Gastrocnemius medialis (tissue), 4 donors: ENCODE data around the gene ASIC5. TPM values are rescaled to one million over a fixed set of nuclear protein-coding genes. Genes with fewer than 3 reads are reported as not detected.

Experiments used
- ATAC-seq, 2 donors: fragments of 150-250 bp; one replicate each; pipeline ENCODE4 v1.9.1; 2016
- DNase-seq, 2 donors: peaks; one replicate each; pipeline ENCODE4 v3.0.0-alpha.2; 2019
- H3K27ac ChIP-seq, 4 donors: fragments of 200-600 bp; sonication (generic); 1 replicate in 1 of 4; 2 replicates in 3 of 4; pipeline ENCODE4 v1.5.1; 2016 to 2018; ENCODE audit warnings: mild to moderate bottlenecking in 2 of 4, moderate library complexity in 1 of 4
- H3K27me3 ChIP-seq, 3 donors: fragments of 200-600 bp; sonication (generic) in 2 of 3; 1 replicate in 1 of 3; 2 replicates in 2 of 3; pipeline versions ENCODE4 v1.5.1 to v1.6.0; 2016 to 2019; ENCODE audit warnings: mild to moderate bottlenecking in 1 of 3, moderate library complexity in 1 of 3
- H3K36me3 ChIP-seq, 2 donors: fragments of 200-600 bp; sonication (generic) in 1 of 2; one replicate each; pipeline ENCODE4 v1.5.1; 2017 to 2018
- H3K4me1 ChIP-seq, 2 donors: fragments of 200-600 bp; sonication (generic) in 1 of 2; one replicate each; pipeline ENCODE4 v1.5.1; 2016 to 2017; ENCODE audit warnings: mild to moderate bottlenecking in 2 of 2
- H3K4me3 ChIP-seq, 4 donors: fragments of 200-600 bp; sonication (generic) in 3 of 4; 1 replicate in 1 of 4; 2 replicates in 3 of 4; pipeline ENCODE4 v1.5.1; 2016 to 2019; ENCODE audit warnings: mild to moderate bottlenecking in 2 of 4
- H3K9me3 ChIP-seq, 3 donors: fragments of 200-600 bp; sonication (generic) in 2 of 3; 1 replicate in 1 of 3; 2 replicates in 2 of 3; pipeline ENCODE4 v1.5.1; 2016 to 2019
- POLR2A ChIP-seq, 2 donors: fragments of 450-650 bp; IDR thresholded peaks; one replicate each; pipeline ENCODE4 v1.6.1; 2017; ENCODE audit warnings: antibody characterized with exemption in 2 of 2, mild to moderate bottlenecking in 2 of 2, moderate library complexity in 2 of 2
- in situ Hi-C, 4 donors: fragments of 200-750 bp; cut with MboI; loops; one replicate each; pipeline versions ENCODE4 v1.15.0 to v1.8.0; 2017; ENCODE audit warnings: low sequenced_read_pairs in 4 of 4
- intact Hi-C: fragments of 100-400 bp; cut with DNase I; formaldehyde crosslinking; loops from one replicate; pipeline ENCODE4 v1.15.1; 2023; ENCODE audit warnings: low total_unique reads
- total RNA-seq, 4 donors: library from RNA; depleted of rRNA; stranded (reverse); fragments of >200 nt; gene quantifications; one replicate each; pipeline versions ENCODE4 v1.1.0 to v1.2.3, GENCODE V29; 2016
- TF ChIP-seq, protein P1 (sequence below), 5 experiments: fragments of 450-650 bp in 3 of 5; fragments of 200-600 bp in 2 of 5; sonication (generic) in 2 of 5; IDR thresholded peaks in 4 of 5; conservative IDR thresholded peaks in 1 of 5; 1 replicate in 4 of 5; 2 replicates in 1 of 5; pipeline ENCODE4 v1.5.1; 2016 to 2019; ENCODE audit warnings: antibody characterized with exemption in 5 of 5, mild to moderate bottlenecking in 3 of 5, moderate library complexity in 3 of 5

Gene ASIC5
- total RNA-seq, 4 donors from 2014 or later = not detected

DNA sequence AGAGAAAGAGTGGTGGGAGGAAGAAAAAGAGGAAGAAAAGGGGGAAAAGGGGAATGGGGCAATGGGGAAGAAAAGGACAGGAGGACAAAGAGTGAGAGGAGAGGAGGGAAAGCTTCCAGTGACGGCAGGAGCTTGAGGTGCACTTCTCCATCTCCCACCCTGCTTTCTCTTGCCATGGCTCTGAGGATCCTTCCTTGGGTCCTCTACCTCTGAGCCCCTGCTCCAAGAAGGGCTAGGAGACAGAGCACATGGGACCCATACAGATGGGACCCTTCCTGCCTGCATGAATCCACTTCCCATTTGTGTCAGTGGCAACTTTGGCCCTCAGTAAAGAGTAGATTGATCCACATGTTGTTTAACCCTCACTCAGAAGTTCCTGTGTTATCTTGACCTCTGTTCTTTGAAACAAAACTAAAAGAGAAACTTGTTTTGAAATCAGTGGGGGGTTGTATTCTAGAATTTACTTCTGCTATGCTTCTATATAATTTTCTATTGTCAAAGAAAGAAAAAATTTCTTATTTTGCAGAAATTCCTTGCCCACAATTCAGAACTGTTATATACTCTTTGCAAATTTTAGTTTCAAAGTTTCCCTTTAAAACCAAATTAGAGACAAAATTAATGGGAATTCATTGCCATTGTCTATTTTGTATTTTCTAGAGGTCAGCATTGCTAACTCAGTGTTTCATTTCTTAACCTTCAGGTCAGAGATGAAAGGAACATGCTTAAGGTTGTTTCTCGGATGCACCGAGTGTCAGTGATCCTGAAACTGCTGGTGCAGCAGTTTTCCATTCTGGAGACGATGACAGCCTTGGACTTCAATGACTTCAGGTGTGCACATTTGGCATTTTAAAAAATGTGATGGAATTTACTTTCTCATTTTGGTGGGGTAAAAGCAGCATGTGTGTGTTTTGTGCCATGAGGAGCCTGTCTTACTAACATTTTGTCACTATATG, 42.4 kb upstream of the ASIC5 start:
- in situ Hi-C loops = no loop called here
- no peak overlapping the region for H3K4me3 ChIP-seq
- TF ChIP-seq, protein P1, sequence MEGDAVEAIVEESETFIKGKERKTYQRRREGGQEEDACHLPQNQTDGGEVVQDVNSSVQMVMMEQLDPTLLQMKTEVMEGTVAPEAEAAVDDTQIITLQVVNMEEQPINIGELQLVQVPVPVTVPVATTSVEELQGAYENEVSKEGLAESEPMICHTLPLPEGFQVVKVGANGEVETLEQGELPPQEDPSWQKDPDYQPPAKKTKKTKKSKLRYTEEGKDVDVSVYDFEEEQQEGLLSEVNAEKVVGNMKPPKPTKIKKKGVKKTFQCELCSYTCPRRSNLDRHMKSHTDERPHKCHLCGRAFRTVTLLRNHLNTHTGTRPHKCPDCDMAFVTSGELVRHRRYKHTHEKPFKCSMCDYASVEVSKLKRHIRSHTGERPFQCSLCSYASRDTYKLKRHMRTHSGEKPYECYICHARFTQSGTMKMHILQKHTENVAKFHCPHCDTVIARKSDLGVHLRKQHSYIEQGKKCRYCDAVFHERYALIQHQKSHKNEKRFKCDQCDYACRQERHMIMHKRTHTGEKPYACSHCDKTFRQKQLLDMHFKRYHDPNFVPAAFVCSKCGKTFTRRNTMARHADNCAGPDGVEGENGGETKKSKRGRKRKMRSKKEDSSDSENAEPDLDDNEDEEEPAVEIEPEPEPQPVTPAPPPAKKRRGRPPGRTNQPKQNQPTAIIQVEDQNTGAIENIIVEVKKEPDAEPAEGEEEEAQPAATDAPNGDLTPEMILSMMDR (IDR thresholded peaks at IDR 0.05 in 4 of 5, conservative IDR thresholded peaks at IDR 0.05 in 1 of 5) = no peak
- TF ChIP-seq POLR2A (IDR thresholded peaks at IDR 0.05) = no peak
- H3K27me3 ChIP-seq = no peaks in the 10 kb centered on the region
- no peaks in the 10 kb centered on the region for H3K36me3 ChIP-seq
- no peak overlapping the region for H3K27ac ChIP-seq
- DNase-seq = no peak
- intact Hi-C loops = no loop called here
- ATAC-seq = no peak
- no peaks in the 10 kb centered on the region for H3K9me3 ChIP-seq
- H3K4me1 ChIP-seq = peaks cover 0 to 7% of the 10 kb centered on the region in 2 donors

DNA sequence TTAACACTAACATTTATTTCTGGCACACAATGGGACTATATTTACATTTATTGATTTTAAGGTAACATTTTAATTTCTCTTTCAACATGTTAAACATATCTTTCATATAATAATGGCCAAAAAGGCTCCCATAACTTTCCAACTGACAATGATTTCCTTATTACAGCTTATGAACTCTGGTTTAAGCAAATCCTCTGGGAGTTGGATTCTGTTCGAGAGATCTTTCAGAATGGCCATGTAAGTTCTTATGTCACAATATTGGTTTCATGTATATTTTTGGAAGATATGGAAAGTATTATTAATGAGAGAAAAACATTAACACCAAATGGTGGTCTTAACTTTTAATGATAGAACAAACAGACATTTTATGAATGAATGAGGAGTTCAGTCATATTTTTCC, 41.5 kb upstream of the ASIC5 start:
- in situ Hi-C loops = no loop called here
- DNase-seq (no peak), ATAC-seq (no peak)
- Histone ChIP-seq H3K4me3 (no peak overlapping the region), H3K27me3 (no peaks in the 10 kb centered on the region), H3K36me3 (no peaks in the 10 kb centered on the region), H3K27ac (no peak overlapping the region), H3K4me1 (peaks cover 0 to 7% of the 10 kb centered on the region in 2 donors), H3K9me3 (no peaks in the 10 kb centered on the region)
- intact Hi-C loops = no loop called here
- no peak for TF ChIP-seq POLR2A (IDR thresholded peaks at IDR 0.05)
- TF ChIP-seq, protein P1 (IDR thresholded peaks at IDR 0.05 in 4 of 5, conservative IDR thresholded peaks at IDR 0.05 in 1 of 5) = no peak

DNA sequence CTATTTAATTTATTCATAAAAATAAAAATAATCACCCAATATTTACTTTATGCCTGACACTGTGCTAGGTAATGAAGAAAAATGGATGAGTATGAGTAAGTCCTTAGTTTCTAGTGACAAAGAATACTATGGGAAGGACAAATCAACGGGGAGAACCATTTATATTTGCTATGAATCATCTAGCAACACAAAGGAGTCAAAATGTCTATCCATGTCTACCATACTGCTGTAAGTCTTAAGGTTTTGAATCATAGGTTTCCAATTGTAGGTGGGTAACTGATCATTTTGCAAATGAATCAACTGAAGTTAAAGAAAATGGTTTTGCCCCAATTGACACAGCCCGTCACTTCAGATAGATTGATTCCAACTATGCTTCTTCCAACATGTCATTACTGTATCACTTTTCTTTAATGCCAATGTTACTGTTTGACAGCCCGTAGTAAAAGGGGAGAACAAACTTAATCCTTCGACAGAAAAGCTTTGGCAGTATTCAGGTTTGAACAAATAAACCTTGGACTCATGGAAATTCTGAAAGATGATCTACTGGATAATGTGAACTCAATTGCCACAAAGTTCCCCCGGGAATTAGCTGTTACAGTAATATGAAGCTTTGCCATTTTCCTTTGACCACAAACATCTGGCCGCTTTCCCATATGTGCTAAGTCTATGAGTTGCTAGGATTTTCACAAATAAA, 40.6 kb upstream of the ASIC5 start:
- in situ Hi-C loops (no loop called here), intact Hi-C loops (no loop called here)
- ATAC-seq (no peak), DNase-seq (peak in 1 of 2 donors; percentile 5)
- H3K4me3 ChIP-seq = no peak overlapping the region
- H3K27ac ChIP-seq = no peak overlapping the region
- H3K27me3 ChIP-seq = no peaks in the 10 kb centered on the region
- H3K9me3 ChIP-seq = no peaks in the 10 kb centered on the region
- H3K36me3 ChIP-seq = no peaks in the 10 kb centered on the region
- TF ChIP-seq POLR2A (IDR thresholded peaks at IDR 0.05) = no peak
- TF ChIP-seq, protein P1 (IDR thresholded peaks at IDR 0.05 in 4 of 5, conservative IDR thresholded peaks at IDR 0.05 in 1 of 5) = no peak
- peaks cover 0 to 7% of the 10 kb centered on the region in 2 donors for H3K4me1 ChIP-seq

DNA sequence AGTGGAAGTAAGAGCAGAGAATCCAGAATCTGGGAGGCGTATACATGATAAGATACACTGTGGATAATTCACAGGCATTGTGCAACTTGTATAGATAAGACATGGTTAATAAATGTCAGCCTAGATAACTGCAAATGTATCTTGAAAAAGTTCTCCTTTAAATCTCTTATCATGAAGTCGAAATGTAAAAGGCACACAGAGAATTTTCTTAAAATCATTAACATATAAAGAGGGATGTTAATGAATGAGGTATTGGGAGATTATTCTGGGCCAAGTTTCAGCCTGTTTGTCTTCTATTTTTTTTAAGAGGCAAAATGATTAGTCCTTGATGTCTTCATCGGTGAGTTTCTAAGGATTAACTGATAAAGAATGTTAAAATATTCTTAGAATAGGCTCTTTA, 38.3 kb upstream of the ASIC5 start:
- TF ChIP-seq, protein P1 (IDR thresholded peaks at IDR 0.05 in 4 of 5, conservative IDR thresholded peaks at IDR 0.05 in 1 of 5) = no peak
- no peak for TF ChIP-seq POLR2A (IDR thresholded peaks at IDR 0.05)
- in situ Hi-C loops = no loop called here
- H3K4me1 ChIP-seq = peaks cover 0 to 7% of the 10 kb centered on the region in 2 donors

More for the DNA sequence above, 38.3 kb upstream of the ASIC5 start:
- H3K27ac ChIP-seq = no peak overlapping the region
- ATAC-seq = no peak
- no peak for DNase-seq
- H3K4me3 ChIP-seq = no peak overlapping the region
- intact Hi-C loops = no loop called here
- no peaks in the 10 kb centered on the region for H3K36me3 ChIP-seq
- no peaks in the 10 kb centered on the region for H3K27me3 ChIP-seq
- no peaks in the 10 kb centered on the region for H3K9me3 ChIP-seq
